ENCODE data around the gene PRICKLE1. TPM values are rescaled to one million over a fixed set of nuclear protein-coding genes. Genes with fewer than 3 reads are reported as not detected.
A peak's percentile ranks its signal among the peaks of the same experiment; 100 is the strongest.

The PRICKLE1 gene
- total and polyA plus RNA-seq, 9 of the 15 experiments (the other 6 are each of a cell fraction or from before 2014, with no cell fraction given), result 0.22 to 0.85 (median 0.31) TPM

GRCh38 chr12:42589465-42590329 is at the start of gene PRICKLE1 (continued):
- TF ChIP-seq MTA1 (IDR thresholded peaks at IDR 0.05; ENCODE audit: borderline replicate concordance) (no peak), TEAD2 (tag; IDR thresholded peaks at IDR 0.05) (no peak), E2F6 (IDR thresholded peaks at IDR 0.05; ENCODE audit: borderline replicate concordance in 1 of 2, extremely low read depth in 1 of 2, insufficient read depth in 1 of 2, insufficient read length in 1 of 2, low read depth in 1 of 2, low read length in 1 of 2, poor library complexity in 1 of 2, severe bottlenecking in 1 of 2) (peak; percentile 46 to 73), RBM34 (IDR thresholded peaks at IDR 0.05; ENCODE audit: borderline replicate concordance, insufficient read depth, low read length) (no peak), SNRNP70 (optimal IDR thresholded peaks at IDR 0.05; ENCODE audit: low read depth, low read length) (no peak), PHF8 (IDR thresholded peaks at IDR 0.05; ENCODE audit: borderline replicate concordance, low read length) (peak; percentile 13; the same call in 1 of the 2 replicates), SPI1 (IDR thresholded peaks at IDR 0.05; ENCODE audit: borderline replicate concordance, low read depth, low read length) (no peak), HMG20B (CRISPR knock-in tag; IDR thresholded peaks at IDR 0.05) (no peak), CTBP1 (IDR thresholded peaks at IDR 0.05; ENCODE audit: borderline replicate concordance) (peak; percentile 26; the same call in 1 of the 2 replicates), ZNF75A (CRISPR knock-in tag; IDR thresholded peaks at IDR 0.05) (no peak), RB1 (IDR thresholded peaks at IDR 0.05; ENCODE audit: low read depth) (peak; percentile 61; the same call in 1 of the 2 replicates), CREBBP (IDR thresholded peaks at IDR 0.05; ENCODE audit: low read depth, low read length) (no peak), PCBP1 (IDR thresholded peaks at IDR 0.05; ENCODE audit: low read depth, low read length, poor library complexity, severe bottlenecking) (peak; percentile 15), SMARCA4 (IDR thresholded peaks at IDR 0.05) (no peak), SMAD4 (CRISPR knock-in tag; conservative IDR thresholded peaks at IDR 0.05) (no peak), CBX1 (IDR thresholded peaks at IDR 0.05; ENCODE audit: low read depth) (no peak), ZNF124 (CRISPR knock-in tag; IDR thresholded peaks at IDR 0.05) (no peak), TOE1 (IDR thresholded peaks at IDR 0.05; ENCODE audit: borderline replicate concordance) (no peak), TOE1 (CRISPR knock-in tag; IDR thresholded peaks at IDR 0.05; ENCODE audit: borderline replicate concordance, low read depth) (no peak), RBM15 (IDR thresholded peaks at IDR 0.05; ENCODE audit: insufficient read depth, low read length) (no peak), HDAC3 (IDR thresholded peaks at IDR 0.05; ENCODE audit: borderline replicate concordance, partially characterized antibody) (no peak), EWSR1 (IDR thresholded peaks at IDR 0.05; ENCODE audit: borderline replicate concordance, low read depth, partially characterized antibody) (no peak), STAG1 (CRISPR knock-in tag; IDR thresholded peaks at IDR 0.05; ENCODE audit: borderline replicate concordance) (no peak), CBX3 (IDR thresholded peaks at IDR 0.05; ENCODE audit: borderline replicate concordance in 1 of 2, low read length in 2 of 2) (no peak), CCNT2 (IDR thresholded peaks at IDR 0.05; ENCODE audit: borderline replicate concordance, extremely low read depth, insufficient read length, low read depth, low read length) (peak; percentile 29), RBBP5 (IDR thresholded peaks at IDR 0.05; ENCODE audit: borderline replicate concordance, insufficient read depth, low read length, poor library complexity, severe bottlenecking) (peak; percentile 21)
- TF ChIP-seq, protein P1, sequence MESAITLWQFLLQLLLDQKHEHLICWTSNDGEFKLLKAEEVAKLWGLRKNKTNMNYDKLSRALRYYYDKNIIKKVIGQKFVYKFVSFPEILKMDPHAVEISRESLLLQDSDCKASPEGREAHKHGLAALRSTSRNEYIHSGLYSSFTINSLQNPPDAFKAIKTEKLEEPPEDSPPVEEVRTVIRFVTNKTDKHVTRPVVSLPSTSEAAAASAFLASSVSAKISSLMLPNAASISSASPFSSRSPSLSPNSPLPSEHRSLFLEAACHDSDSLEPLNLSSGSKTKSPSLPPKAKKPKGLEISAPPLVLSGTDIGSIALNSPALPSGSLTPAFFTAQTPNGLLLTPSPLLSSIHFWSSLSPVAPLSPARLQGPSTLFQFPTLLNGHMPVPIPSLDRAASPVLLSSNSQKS (CRISPR knock-in tag; IDR thresholded peaks at IDR 0.05), result no peak
